Activated T-helper 17 cell treated with anti-CD3 and anti-CD28 coated beads, Interleukin-2, amount 50 U/mL, for 72 hours (primary cell): ENCODE measurements around the gene CYP3A4. TPM values are rescaled to one million over a fixed set of nuclear protein-coding genes. Genes with fewer than 3 reads are reported as not detected.
"Not testable (repeated sequence)": the region's sequence is repeated elsewhere in the genome, so short reads cannot be mapped to it uniquely, and the experiment has no call there.

Experiments
- ATAC-seq: fragments of 150-1000 bp; cut with Tn5 transposase; replicated peaks from 2 replicates; pipeline ENCODE4 v1.10.0; 2021; ENCODE audit warnings: mild to moderate bottlenecking, moderate library complexity
- H3K27ac Mint-ChIP-seq: one replicate; pipeline ENCODE4 v1.8.0; 2022; ENCODE audit warnings: mixed read lengths
- H3K27me3 Mint-ChIP-seq: one replicate; pipeline ENCODE4 v1.8.0; 2022; ENCODE audit warnings: mixed read lengths
- H3K36me3 Mint-ChIP-seq: one replicate; pipeline ENCODE4 v1.8.0; 2022; ENCODE audit warnings: low read depth, mild to moderate bottlenecking, mixed read lengths
- H3K4me1 Mint-ChIP-seq: one replicate; pipeline ENCODE4 v1.8.0; 2022; ENCODE audit warnings: mixed read lengths
- H3K4me3 Mint-ChIP-seq: one replicate; pipeline ENCODE4 v1.8.0; 2022; ENCODE audit warnings: mild to moderate bottlenecking, mixed read lengths
- H3K9me3 Mint-ChIP-seq: one replicate; pipeline ENCODE4 v1.8.0; 2022; ENCODE audit warnings: mixed read lengths
- total RNA-seq, 2 donors: library from RNA; stranded (reverse); gene quantifications; one replicate each; pipeline ENCODE4 v1.2.3, GENCODE V29; 2022

CYP3A4 gene
- total RNA-seq, 2 donors from 2014 or later = not detected

GRCh38 chr7:99805641-99806040, 21.7 kb upstream of the CYP3A4 start:
- H3K4me1 Mint-ChIP-seq = no peaks in the 10 kb centered on the region
- peaks cover 5% of the 10 kb centered on the region for H3K36me3 Mint-ChIP-seq
- no peaks in the 10 kb centered on the region for H3K9me3 Mint-ChIP-seq
- no peak for ATAC-seq
- no peak overlapping the region for H3K27ac Mint-ChIP-seq
- H3K4me3 Mint-ChIP-seq = no peak overlapping the region
- H3K27me3 Mint-ChIP-seq = peaks cover 37% of the 10 kb centered on the region

DNA sequence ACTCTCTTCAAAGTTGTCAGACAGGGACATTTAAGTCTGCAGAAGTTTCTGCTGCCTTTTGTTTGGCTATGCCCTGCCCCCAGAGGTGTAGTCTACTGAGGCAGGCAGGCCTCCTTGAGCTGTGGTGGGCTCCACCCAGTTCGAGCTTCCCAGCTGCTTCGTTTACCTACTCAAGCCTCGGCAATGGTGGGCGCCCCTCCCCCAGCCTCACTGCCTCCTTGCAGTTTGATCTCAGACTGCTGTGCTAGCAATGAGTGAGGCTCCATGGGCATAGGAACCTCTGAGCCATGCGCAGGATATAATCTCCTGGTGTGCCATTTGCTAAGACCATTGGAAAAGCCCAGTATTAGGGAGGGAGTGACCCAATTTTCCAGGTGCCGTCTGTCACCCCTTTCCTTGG, 19.1 kb upstream of the CYP3A4 start:
- not testable (repeated sequence) for ATAC-seq, H3K36me3 Mint-ChIP-seq, H3K9me3 Mint-ChIP-seq, H3K4me3 Mint-ChIP-seq, H3K27ac Mint-ChIP-seq, H3K4me1 Mint-ChIP-seq
- peaks cover 34% of the 10 kb centered on the region for H3K27me3 Mint-ChIP-seq

DNA sequence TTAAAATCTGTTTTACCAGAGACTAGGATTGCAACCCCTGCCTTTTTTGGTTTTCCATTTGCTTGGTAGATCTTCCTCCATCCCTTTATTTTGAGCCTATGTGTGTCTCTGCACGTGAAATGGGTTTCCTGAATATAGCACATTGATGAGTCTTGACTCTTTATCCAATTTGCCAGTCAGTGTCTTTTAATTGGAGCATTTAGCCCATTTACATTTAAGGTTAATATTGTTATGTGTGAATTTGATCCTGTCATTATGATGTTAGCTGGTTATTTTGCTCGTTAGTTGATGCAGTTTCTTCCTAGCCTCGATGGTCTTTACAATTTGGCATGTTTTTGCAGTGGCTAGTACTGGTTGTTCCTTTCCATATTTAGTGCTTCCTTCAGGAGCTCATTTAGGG, 17.4 kb upstream of the CYP3A4 start:
- H3K27ac Mint-ChIP-seq, H3K4me1 Mint-ChIP-seq, H3K4me3 Mint-ChIP-seq, H3K9me3 Mint-ChIP-seq, H3K36me3 Mint-ChIP-seq, ATAC-seq: not testable (repeated sequence)
- H3K27me3 Mint-ChIP-seq = peaks cover 26% of the 10 kb centered on the region

DNA sequence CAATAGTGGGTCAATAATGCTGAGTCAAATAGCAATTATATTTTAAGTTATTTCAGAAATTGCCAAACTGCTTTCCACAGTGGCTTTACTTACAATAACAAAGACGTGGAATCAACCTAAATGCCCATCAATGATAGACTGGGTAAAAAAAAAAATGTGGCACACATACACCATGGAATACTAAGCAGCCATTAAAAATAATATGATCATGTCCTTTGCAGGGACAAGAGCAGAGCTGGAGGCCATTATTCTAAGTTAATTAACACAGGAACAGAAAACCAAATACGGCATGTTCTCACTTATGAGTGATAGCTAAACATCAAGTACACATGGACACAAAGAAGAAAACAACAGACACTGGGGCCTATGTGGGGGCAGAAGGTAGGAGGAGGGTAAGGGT, 15.0 kb upstream of the CYP3A4 start:
- Mint-ChIP-seq H3K4me1 (no peaks in the 10 kb centered on the region), H3K27me3 (peaks cover 16% of the 10 kb centered on the region), H3K36me3 (no peaks in the 10 kb centered on the region), H3K27ac (no peak overlapping the region), H3K9me3 (no peaks in the 10 kb centered on the region), H3K4me3 (no peak overlapping the region)
- ATAC-seq = no peak

DNA sequence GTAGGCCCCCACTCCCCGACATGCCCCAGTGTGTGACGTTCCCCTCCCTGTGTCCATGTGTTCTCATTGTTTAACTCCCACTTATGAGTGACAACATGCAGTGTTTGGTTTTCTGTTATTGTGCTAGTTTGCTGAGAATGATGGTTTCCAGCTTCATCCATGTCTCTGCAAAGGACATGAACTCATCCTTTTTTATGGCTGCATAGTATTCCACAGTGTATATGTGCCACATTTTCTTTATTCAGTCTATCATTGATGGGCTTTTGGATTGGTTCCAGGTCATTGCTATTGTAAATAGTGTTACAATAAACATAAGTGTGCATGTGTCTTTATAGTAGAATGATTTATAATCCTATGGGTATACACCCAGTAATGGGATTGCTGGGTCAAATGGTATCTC, 11.9 kb upstream of the CYP3A4 start:
- H3K4me3 Mint-ChIP-seq, H3K9me3 Mint-ChIP-seq, H3K36me3 Mint-ChIP-seq, H3K4me1 Mint-ChIP-seq, ATAC-seq, H3K27me3 Mint-ChIP-seq, H3K27ac Mint-ChIP-seq: not testable (repeated sequence)

- Mint-ChIP-seq H3K36me3 (no peaks in the 10 kb centered on the region), H3K27me3 (peaks cover 5% of the 10 kb centered on the region), H3K4me1 (peaks cover 1% of the 10 kb centered on the region), H3K27ac (no peak overlapping the region), H3K4me3 (no peak overlapping the region), H3K9me3 (no peaks in the 10 kb centered on the region)
- no peak for ATAC-seq
Measured at GRCh38 chr7:99794585-99795502, 10.9 kb upstream of the CYP3A4 start.

DNA sequence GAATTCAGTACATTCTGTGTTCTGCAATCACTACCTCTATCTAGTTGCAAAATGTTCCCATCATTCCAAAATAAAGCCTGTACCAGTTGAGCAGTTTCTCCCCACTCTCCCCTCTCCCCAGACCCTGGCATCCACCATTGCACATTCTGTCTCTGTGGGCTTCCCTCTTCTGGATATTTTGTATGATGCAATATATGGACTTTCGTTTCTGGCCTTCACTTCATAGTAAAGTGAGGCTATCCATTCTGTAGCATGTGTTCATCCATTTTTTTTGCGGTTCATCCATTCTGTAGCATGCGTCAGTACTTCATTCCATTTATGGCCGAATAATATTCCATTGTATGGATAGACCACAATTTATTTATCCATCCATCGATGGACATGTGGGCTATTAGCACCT, 9.5 kb upstream of the CYP3A4 start:
- ATAC-seq = no peak
- Mint-ChIP-seq H3K36me3 (no peaks in the 10 kb centered on the region), H3K4me1 (peaks cover 10% of the 10 kb centered on the region), H3K27ac (no peak overlapping the region), H3K4me3 (no peak overlapping the region), H3K9me3 (no peaks in the 10 kb centered on the region), H3K27me3 (peaks cover 5% of the 10 kb centered on the region)

DNA sequence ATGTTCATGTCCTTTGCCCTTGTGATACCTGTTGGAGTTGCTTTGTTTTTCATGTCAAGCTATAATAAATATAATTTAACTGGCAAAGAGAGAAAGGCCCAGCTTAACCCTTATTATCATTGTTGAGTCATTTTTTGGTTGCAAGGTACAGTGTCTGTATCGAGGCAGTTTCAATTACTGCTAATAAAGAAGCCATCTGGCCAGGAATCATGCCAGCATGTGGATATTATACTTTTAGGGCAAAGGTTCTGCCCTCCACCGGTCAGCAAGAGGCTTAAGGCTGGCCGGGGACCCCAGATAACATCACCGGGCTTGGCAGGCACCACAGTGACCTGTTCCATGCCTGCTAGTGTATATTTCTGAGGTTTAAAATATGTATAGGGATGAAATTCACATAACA, 9.0 kb upstream of the CYP3A4 start:
- H3K9me3 Mint-ChIP-seq = no peaks in the 10 kb centered on the region
- peaks cover 13% of the 10 kb centered on the region for H3K4me1 Mint-ChIP-seq
- H3K27me3 Mint-ChIP-seq = peaks cover 5% of the 10 kb centered on the region
- no peaks in the 10 kb centered on the region for H3K36me3 Mint-ChIP-seq
- H3K27ac Mint-ChIP-seq = no peak overlapping the region
- no peak for ATAC-seq
- no peak overlapping the region for H3K4me3 Mint-ChIP-seq

DNA sequence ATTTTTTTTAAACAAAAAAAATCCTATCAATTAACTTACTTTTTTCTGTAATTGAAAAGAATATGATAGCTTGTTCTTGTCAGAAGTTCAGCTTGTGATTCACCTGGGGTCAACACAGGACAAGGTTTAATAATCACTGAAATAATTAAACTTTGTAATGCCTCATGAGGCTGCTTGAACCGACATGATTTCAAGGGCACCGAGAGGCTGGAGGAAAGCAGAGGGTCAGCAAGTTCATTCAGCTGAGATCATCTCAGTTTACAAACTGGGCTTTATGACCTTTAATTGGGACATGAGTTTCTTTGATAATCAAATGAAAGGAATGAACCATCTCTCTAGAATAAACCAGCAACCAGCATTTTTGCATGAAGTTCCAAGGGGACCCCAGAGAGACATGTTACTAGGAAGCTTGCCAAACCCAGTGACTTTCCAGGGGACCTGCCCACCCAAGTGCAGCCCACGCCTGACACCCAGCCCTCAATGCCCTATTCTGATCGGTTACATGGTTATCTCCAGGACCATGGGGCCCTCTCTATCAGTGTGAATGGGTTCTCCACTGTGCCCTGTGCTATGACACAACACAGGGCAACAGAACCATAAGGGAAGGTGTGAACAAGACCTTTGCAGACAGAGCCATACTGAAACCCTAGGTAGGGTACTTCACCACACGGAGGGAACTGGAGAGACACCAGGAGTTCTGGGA, 7.8 kb upstream of the CYP3A4 start:
- Mint-ChIP-seq H3K27me3 (peaks cover 5% of the 10 kb centered on the region), H3K27ac (no peak overlapping the region), H3K36me3 (no peaks in the 10 kb centered on the region), H3K4me3 (no peak overlapping the region), H3K4me1 (peaks cover 13% of the 10 kb centered on the region), H3K9me3 (no peaks in the 10 kb centered on the region)
- ATAC-seq = no peak

DNA sequence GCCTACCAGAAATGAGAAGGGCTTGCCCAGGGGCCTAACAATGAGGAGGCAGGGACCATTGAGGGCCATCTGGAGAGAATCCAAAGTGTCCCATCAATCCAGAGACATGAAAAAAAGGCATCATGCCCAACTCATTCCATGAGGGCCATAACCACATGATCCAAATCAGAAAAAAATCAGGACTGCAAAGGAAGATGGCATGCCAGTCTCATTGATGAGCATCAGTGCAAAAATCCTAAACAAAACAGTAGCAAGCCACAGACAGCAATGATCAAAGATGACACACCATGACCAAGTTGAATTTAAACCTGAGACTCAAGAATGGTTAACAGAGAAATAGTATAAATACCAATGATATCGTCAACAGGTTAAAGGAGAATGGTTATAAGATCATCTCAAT, 7.0 kb upstream of the CYP3A4 start:
- H3K4me1 Mint-ChIP-seq = peaks cover 13% of the 10 kb centered on the region
- no peaks in the 10 kb centered on the region for H3K36me3 Mint-ChIP-seq
- no peaks in the 10 kb centered on the region for H3K9me3 Mint-ChIP-seq
- no peak overlapping the region for H3K27ac Mint-ChIP-seq
- ATAC-seq = no peak
- H3K27me3 Mint-ChIP-seq = peaks cover 5% of the 10 kb centered on the region
- H3K4me3 Mint-ChIP-seq = no peak overlapping the region

DNA sequence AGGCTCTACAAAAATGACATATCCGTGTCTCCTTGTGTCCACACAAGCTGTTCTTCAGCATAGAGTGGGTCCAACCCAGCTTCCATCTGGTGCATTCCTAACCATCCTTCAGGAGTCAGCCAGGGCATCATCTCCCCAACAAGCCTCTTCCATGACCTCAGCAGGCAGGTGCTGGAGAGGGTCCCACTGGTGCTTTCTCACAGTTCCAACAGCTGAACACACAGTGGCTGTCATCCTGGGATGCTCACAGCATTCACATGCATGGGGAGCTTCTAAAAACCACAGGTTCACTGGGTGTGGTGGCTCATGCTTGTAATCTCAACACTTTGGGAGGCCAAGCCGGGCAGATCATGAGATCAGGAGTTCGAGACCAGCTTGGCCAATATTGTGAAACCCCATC, 6.4 kb upstream of the CYP3A4 start:
- no peak overlapping the region for H3K4me3 Mint-ChIP-seq
- H3K9me3 Mint-ChIP-seq = no peaks in the 10 kb centered on the region
- peaks cover 8% of the 10 kb centered on the region for H3K27me3 Mint-ChIP-seq
- H3K36me3 Mint-ChIP-seq = no peaks in the 10 kb centered on the region
- H3K27ac Mint-ChIP-seq = no peak overlapping the region
- H3K4me1 Mint-ChIP-seq = peaks cover 13% of the 10 kb centered on the region
- no peak for ATAC-seq

GRCh38 chr7:99789441-99790070, 5.6 kb upstream of the CYP3A4 start:
- no peaks in the 10 kb centered on the region for H3K9me3 Mint-ChIP-seq
- H3K36me3 Mint-ChIP-seq = no peaks in the 10 kb centered on the region
- ATAC-seq = peak; percentile 50
- peak overlapping the region; percentile 0 for H3K4me3 Mint-ChIP-seq
- no peak overlapping the region for H3K27ac Mint-ChIP-seq
- peaks cover 13% of the 10 kb centered on the region for H3K4me1 Mint-ChIP-seq
- H3K27me3 Mint-ChIP-seq = peaks cover 3% of the 10 kb centered on the region

DNA sequence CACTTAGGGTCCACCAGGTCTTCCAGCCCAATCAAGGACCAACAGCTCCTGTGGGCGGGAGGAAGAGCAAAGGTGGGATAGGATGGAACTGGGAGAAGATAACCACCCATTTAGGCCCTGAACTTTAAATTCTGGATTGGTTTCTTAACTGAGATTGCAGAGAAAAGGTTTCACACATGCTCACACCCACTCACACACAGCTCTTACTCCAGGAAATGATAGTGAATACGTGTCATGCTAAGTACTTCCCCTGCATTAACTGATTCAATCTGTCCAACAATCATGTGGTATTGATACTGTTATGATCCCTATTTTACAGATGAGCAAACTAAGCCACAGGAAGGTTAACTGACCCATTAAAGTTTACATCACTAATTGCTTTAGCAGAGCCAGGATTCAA, 4.6 kb upstream of the CYP3A4 start:
- ATAC-seq = peak; percentile 92

GRCh38 chr7:99786726-99787335, 2.8 kb upstream of the CYP3A4 start:
- no peaks in the 10 kb centered on the region for H3K9me3 Mint-ChIP-seq
- no peak for ATAC-seq
- H3K27me3 Mint-ChIP-seq = peaks cover 3% of the 10 kb centered on the region
- H3K4me1 Mint-ChIP-seq = peaks cover 13% of the 10 kb centered on the region
- no peaks in the 10 kb centered on the region for H3K36me3 Mint-ChIP-seq
- H3K4me3 Mint-ChIP-seq = no peak overlapping the region
- no peak overlapping the region for H3K27ac Mint-ChIP-seq

More for the DNA sequence above, 4.6 kb upstream of the CYP3A4 start:
- Mint-ChIP-seq H3K9me3 (no peaks in the 10 kb centered on the region), H3K4me1 (peaks cover 13% of the 10 kb centered on the region), H3K36me3 (no peaks in the 10 kb centered on the region), H3K27ac (peak overlapping the region; percentile 86), H3K27me3 (peaks cover 3% of the 10 kb centered on the region), H3K4me3 (peak overlapping the region; percentile 46)
